ENCODE results near the gene PSMG2. TPM values are rescaled to one million over a fixed set of nuclear protein-coding genes. Genes with fewer than 3 reads are reported as not detected.

The PSMG2 gene
- total and polyA plus RNA-seq, 7 experiments from 2014 or later: 49.9 to 126 (median 59.9) TPM

DNA sequence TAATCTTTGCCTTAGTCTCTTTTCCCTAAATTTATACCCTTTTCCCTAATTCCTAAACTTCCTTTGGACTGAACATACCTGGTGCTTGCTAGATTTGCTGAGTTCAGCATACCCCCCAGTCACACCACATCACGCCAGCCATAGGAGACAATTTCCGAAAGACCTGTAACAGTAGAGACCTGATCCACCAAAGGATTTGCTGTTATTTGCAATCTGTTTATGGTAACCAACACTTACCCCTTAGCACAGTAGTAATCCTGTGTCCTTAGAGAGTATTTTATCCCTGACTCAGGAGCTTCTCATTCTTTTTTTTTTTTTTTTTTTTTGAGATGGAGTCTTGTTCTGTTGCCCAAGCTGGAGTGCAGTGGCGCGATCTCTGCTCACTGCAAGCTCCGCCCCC, 8.6 kb downstream of the PSMG2 start:
- Mint-ChIP-seq H3K36me3 (peaks cover 0 to 41% (median 17%) of the 10 kb centered on the region in 5 donors), H3K27me3 (no peaks in the 10 kb centered on the region), H3K4me3 (no peak overlapping the region), H3K9me3 (no peaks in the 10 kb centered on the region), H3K4me1 (peaks cover 0 to 14% (median 8%) of the 10 kb centered on the region in 7 donors), H3K27ac (peak overlapping the region in 3 of 9 donors; percentile 59 to 71 (median 65))
- Histone ChIP-seq H3K4me1 (ENCODE audit: control insufficient read depth in 2 of 2, insufficient read depth in 2 of 2, low read length in 2 of 2) (no peaks in the 10 kb centered on the region), H3K27ac (ENCODE audit: low read depth, low read length) (no peak overlapping the region), H3K27me3 (ENCODE audit: control insufficient read depth in 2 of 2, insufficient read depth in 2 of 2, low read length in 2 of 2) (no peaks in the 10 kb centered on the region), H3K4me3 (ENCODE audit: low read length) (no peak overlapping the region), H3K9me3 (ENCODE audit: control insufficient read depth in 2 of 3, low read length in 3 of 3) (no peaks in the 10 kb centered on the region), H3K36me3 (ENCODE audit: control insufficient read depth in 2 of 3, insufficient read depth in 3 of 3, low read length in 3 of 3) (peaks cover 16 to 75% (median 24%) of the 10 kb centered on the region in 3 experiments)
- CTCF ChIA-PET: interaction anchor here (1.3 kb wide), 1 partner anchor 13 kb away, joined by 3 read pairs; no protein-coding TSS in a partner anchor
- intact Hi-C loops (cut with micrococcal nuclease): no loop called here
- DNase-seq (no peak), ATAC-seq (no peak)
- POLR2A ChIA-PET: interaction anchor here (1.4 kb wide), 1 partner anchor 9 kb away, joined by 5 read pairs; the partner anchor contains the start of genes CEP76 and PSMG2

DNA sequence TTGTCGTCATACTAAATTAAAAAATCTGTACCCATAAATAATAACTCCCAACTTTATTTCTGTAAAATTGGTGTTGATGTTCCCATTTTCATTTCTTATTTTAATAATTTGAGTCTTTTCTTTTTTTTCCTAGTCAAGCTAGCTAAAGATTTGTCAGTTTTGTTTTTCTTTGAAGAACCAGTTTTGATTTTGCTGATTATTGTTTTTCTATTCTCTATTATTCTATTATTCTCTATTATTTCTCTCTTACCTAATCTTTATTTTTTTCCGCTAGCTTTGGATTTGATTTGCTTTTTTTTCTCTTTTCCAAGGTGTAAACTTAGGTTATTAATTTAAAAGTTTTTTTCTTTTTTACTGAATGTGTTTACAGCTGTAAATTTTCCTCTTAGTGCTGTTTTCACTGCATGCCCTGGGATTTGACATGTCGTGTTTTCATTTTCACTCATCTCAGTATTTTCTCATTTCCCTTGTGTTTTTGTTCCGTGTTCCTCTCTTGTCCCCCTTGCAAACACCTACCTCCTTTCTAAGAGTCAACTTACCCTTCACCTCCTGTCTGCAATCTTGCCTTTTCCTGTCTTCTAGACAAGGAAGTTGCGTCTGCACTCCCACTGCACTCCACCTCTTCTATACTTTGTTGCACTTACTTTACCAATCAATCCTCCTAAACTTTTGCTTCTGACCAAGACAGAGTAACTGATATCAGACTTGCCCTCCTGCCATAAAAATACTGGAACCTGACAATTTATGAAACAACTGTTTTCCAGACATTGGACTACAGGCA, 18.8 kb downstream of the PSMG2 start:
- intact Hi-C loops (cut with micrococcal nuclease): no loop called here

DNA sequence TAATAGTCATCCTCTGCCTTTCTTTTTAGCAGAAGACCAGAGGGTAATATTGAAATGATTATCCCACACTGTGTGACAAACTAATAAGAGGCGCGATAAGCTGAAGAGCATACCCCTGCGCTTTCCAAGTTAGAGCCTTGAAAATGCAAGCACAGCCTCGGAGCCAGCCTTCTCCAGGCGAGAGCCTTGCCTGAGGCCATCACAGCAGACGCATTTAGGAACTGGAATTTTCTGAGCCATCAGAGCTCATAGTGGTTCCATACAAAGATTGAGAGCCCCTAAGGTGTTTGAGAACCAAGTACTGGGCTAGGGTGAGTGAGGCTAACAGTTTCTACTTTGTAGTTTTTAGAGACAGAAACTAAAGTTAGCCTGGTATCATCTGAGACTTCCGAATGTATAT, 19.9 kb downstream of the PSMG2 start:
- POLR2A ChIA-PET: no interaction called here

More for the DNA sequence above, 18.8 kb downstream of the PSMG2 start:
- H3K9me3 ChIP-seq (ENCODE audit: control insufficient read depth in 2 of 3, low read length in 3 of 3): no peaks in the 10 kb centered on the region
- no peaks in the 10 kb centered on the region for H3K4me1 ChIP-seq (ENCODE audit: control insufficient read depth in 2 of 2, insufficient read depth in 2 of 2, low read length in 2 of 2)
- peaks cover 5 to 20% (median 8%) of the 10 kb centered on the region in 7 donors for H3K4me1 Mint-ChIP-seq
- peaks cover 0 to 25% (median 16%) of the 10 kb centered on the region in 5 donors for H3K36me3 Mint-ChIP-seq
- H3K27me3 ChIP-seq (ENCODE audit: control insufficient read depth in 2 of 2, insufficient read depth in 2 of 2, low read length in 2 of 2): no peaks in the 10 kb centered on the region
- peaks cover 3 to 76% (median 24%) of the 10 kb centered on the region in 3 experiments for H3K36me3 ChIP-seq (ENCODE audit: control insufficient read depth in 2 of 3, insufficient read depth in 3 of 3, low read length in 3 of 3)
- POLR2A ChIA-PET: interaction anchor here (0.6 kb wide), 1 partner anchor 224 kb away, joined by 4 read pairs; no protein-coding TSS in a partner anchor
- peak overlapping the region in 1 of 10 donors; percentile 38 for H3K4me3 Mint-ChIP-seq
- H3K4me3 ChIP-seq (ENCODE audit: low read length): no peak overlapping the region
- no peak overlapping the region for H3K27ac ChIP-seq (ENCODE audit: low read depth, low read length)
- peak overlapping the region in 8 of 9 donors; percentile 2 to 82 (median 64) for H3K27ac Mint-ChIP-seq
- ATAC-seq (no peak), DNase-seq (no peak)
- no peaks in the 10 kb centered on the region for H3K9me3 Mint-ChIP-seq
- H3K27me3 Mint-ChIP-seq: no peaks in the 10 kb centered on the region
- CTCF ChIA-PET: interaction anchor here (0.6 to 1.0 kb wide), 2 partner anchors 217 to 436 kb away, joined by 3 read pairs; no protein-coding TSS in a partner anchor

GRCh38 chr18:12726331-12726730, 23.5 kb downstream of the PSMG2 start:
- Mint-ChIP-seq H3K27ac (peak overlapping the region in 4 of 9 donors; percentile 13 to 59 (median 33)), H3K27me3 (no peaks in the 10 kb centered on the region), H3K36me3 (peaks cover 0 to 15% (median 8%) of the 10 kb centered on the region in 5 donors), H3K4me1 (peaks cover 5 to 12% (median 6%) of the 10 kb centered on the region in 7 donors), H3K4me3 (no peak overlapping the region), H3K9me3 (no peaks in the 10 kb centered on the region)
- ATAC-seq: no peak
- ChIA-PET POLR2A (interaction anchor here (1.4 kb wide), 1 partner anchor 208 kb away, joined by 6 read pairs; no protein-coding TSS in a partner anchor), CTCF (interaction anchor here (0.6 to 5.1 kb wide), 8 partner anchors 10 to 209 kb away, joined by 3 to 62 read pairs (median 4); partner anchors contain the start of genes CEP76 and PSMG2)
- Histone ChIP-seq H3K9me3 (ENCODE audit: control insufficient read depth in 2 of 3, low read length in 3 of 3) (no peaks in the 10 kb centered on the region), H3K4me3 (ENCODE audit: low read length) (no peak overlapping the region), H3K27me3 (ENCODE audit: control insufficient read depth in 2 of 2, insufficient read depth in 2 of 2, low read length in 2 of 2) (no peaks in the 10 kb centered on the region), H3K27ac (ENCODE audit: low read depth, low read length) (no peak overlapping the region), H3K4me1 (ENCODE audit: control insufficient read depth in 2 of 2, insufficient read depth in 2 of 2, low read length in 2 of 2) (no peaks in the 10 kb centered on the region), H3K36me3 (ENCODE audit: control insufficient read depth in 2 of 3, insufficient read depth in 3 of 3, low read length in 3 of 3) (peaks cover 3 to 39% (median 19%) of the 10 kb centered on the region in 3 experiments)
- no peak for DNase-seq
- intact Hi-C loops (cut with micrococcal nuclease): loop anchor here (2.0 kb wide), 4 partner anchors 18 to 432 kb away; partner anchors contain the start of genes CEP76 (in 1 of the 2) and PSMG2 (in 1 of the 2)

More for the DNA sequence above, 19.9 kb downstream of the PSMG2 start:
- no peak overlapping the region for H3K4me3 Mint-ChIP-seq
- intact Hi-C loops (cut with micrococcal nuclease): no loop called here
- H3K27ac ChIP-seq (ENCODE audit: low read depth, low read length): no peak overlapping the region
- no peaks in the 10 kb centered on the region for H3K9me3 ChIP-seq (ENCODE audit: control insufficient read depth in 2 of 3, low read length in 3 of 3)
- CTCF ChIA-PET: interaction anchor here (0.9 kb wide), 1 partner anchor 168 kb away, joined by 3 read pairs; no protein-coding TSS in a partner anchor
- no peaks in the 10 kb centered on the region for H3K4me1 ChIP-seq (ENCODE audit: control insufficient read depth in 2 of 2, insufficient read depth in 2 of 2, low read length in 2 of 2)
- no peaks in the 10 kb centered on the region for H3K27me3 ChIP-seq (ENCODE audit: control insufficient read depth in 2 of 2, insufficient read depth in 2 of 2, low read length in 2 of 2)
- H3K27me3 Mint-ChIP-seq: no peaks in the 10 kb centered on the region
- no peaks in the 10 kb centered on the region for H3K9me3 Mint-ChIP-seq
- ATAC-seq (no peak), DNase-seq (no peak)
- peaks cover 5 to 22% (median 8%) of the 10 kb centered on the region in 7 donors for H3K4me1 Mint-ChIP-seq
- H3K36me3 Mint-ChIP-seq: peaks cover 0 to 24% (median 13%) of the 10 kb centered on the region in 5 donors
- H3K36me3 ChIP-seq (ENCODE audit: control insufficient read depth in 2 of 3, insufficient read depth in 3 of 3, low read length in 3 of 3): peaks cover 3 to 69% (median 24%) of the 10 kb centered on the region in 3 experiments
- no peak overlapping the region for H3K4me3 ChIP-seq (ENCODE audit: low read length)
- H3K27ac Mint-ChIP-seq: peak overlapping the region in 3 of 9 donors; percentile 12 to 53 (median 36)

GRCh38 chr18:12726774-12727550, 24.1 kb downstream of the PSMG2 start:
- H3K36me3 ChIP-seq (ENCODE audit: control insufficient read depth in 2 of 3, insufficient read depth in 3 of 3, low read length in 3 of 3): peaks cover 3 to 36% (median 16%) of the 10 kb centered on the region in 3 experiments
- intact Hi-C loops (cut with micrococcal nuclease): loop anchor here (1.0 to 2.0 kb wide), 9 partner anchors 17 to 432 kb away; partner anchors contain the start of genes CEP76 (in 1 of the 2) and PSMG2 (in 1 of the 2)
- Mint-ChIP-seq H3K27me3 (no peaks in the 10 kb centered on the region), H3K27ac (peak overlapping the region in 6 of 9 donors; percentile 13 to 81 (median 54)), H3K4me1 (peaks cover 2 to 9% (median 2%) of the 10 kb centered on the region in 7 donors), H3K36me3 (peaks cover 0 to 11% (median 4%) of the 10 kb centered on the region in 5 donors), H3K4me3 (no peak overlapping the region), H3K9me3 (no peaks in the 10 kb centered on the region)
- CTCF ChIA-PET: interaction anchor here (0.6 to 5.1 kb wide), 13 partner anchors 9 to 335 kb away, joined by 3 to 62 read pairs (median 4); partner anchors contain the start of genes CEP76 and PSMG2
- H3K4me1 ChIP-seq (ENCODE audit: control insufficient read depth in 2 of 2, insufficient read depth in 2 of 2, low read length in 2 of 2): no peaks in the 10 kb centered on the region
- ATAC-seq (peak; percentile 79), DNase-seq (peak; percentile 24 to 75 (median 62))
- POLR2A ChIA-PET: interaction anchor here (1.1 to 1.4 kb wide), 2 partner anchors 207 to 433 kb away, joined by 4 to 6 read pairs; no protein-coding TSS in a partner anchor
- no peak overlapping the region for H3K4me3 ChIP-seq (ENCODE audit: low read length)
- no peaks in the 10 kb centered on the region for H3K27me3 ChIP-seq (ENCODE audit: control insufficient read depth in 2 of 2, insufficient read depth in 2 of 2, low read length in 2 of 2)
- H3K9me3 ChIP-seq (ENCODE audit: control insufficient read depth in 2 of 3, low read length in 3 of 3): no peaks in the 10 kb centered on the region
- no peak overlapping the region for H3K27ac ChIP-seq (ENCODE audit: low read depth, low read length)

All from naive thymus-derived CD4-positive, alpha-beta T cell (primary cell).